ENCODE measurements around the gene NEURL4. TPM values are rescaled to one million over a fixed set of nuclear protein-coding genes. Genes with fewer than 3 reads are reported as not detected.

The NEURL4 gene
- total RNA-seq, 1 donor, result 19.4 TPM

DNA sequence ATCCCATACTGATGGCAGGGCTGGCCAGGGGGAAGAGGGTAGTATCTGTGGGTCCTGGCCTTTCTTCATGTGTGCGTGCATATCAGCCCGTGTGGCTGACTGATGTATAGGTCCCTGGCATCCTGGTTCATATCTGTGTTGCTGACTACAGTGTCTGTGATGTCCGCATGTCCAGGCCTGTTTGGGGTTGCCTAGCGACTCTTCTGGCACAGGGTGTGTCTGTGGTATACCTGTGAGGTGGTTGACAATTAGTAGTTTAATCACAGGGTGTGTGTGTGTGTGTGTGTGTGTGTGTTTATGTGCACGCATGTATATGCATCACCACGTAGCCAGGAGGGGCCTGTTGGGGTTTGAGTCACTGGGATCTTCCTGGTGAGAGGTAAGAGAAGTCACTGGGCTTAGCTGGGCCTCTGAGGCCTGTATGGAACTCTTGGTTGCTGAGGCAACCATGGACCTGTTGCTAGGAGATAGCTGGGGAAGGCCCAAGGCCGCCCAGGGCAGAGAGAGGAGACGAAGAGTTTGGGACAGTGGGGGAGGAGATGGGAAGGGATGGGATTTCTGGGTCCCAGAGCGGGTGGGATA lies 25.2 kb upstream of the NEURL4 start:
- peak; percentile 21 for DNase-seq (ENCODE audit: low read depth)
- no peak overlapping the region for H3K4me3 ChIP-seq (ENCODE audit: low read depth, low read length)
- TF ChIP-seq, protein P1, sequence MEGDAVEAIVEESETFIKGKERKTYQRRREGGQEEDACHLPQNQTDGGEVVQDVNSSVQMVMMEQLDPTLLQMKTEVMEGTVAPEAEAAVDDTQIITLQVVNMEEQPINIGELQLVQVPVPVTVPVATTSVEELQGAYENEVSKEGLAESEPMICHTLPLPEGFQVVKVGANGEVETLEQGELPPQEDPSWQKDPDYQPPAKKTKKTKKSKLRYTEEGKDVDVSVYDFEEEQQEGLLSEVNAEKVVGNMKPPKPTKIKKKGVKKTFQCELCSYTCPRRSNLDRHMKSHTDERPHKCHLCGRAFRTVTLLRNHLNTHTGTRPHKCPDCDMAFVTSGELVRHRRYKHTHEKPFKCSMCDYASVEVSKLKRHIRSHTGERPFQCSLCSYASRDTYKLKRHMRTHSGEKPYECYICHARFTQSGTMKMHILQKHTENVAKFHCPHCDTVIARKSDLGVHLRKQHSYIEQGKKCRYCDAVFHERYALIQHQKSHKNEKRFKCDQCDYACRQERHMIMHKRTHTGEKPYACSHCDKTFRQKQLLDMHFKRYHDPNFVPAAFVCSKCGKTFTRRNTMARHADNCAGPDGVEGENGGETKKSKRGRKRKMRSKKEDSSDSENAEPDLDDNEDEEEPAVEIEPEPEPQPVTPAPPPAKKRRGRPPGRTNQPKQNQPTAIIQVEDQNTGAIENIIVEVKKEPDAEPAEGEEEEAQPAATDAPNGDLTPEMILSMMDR (IDR thresholded peaks at IDR 0.05; ENCODE audit: insufficient read depth, low read depth, low read length), result no peak

DNA sequence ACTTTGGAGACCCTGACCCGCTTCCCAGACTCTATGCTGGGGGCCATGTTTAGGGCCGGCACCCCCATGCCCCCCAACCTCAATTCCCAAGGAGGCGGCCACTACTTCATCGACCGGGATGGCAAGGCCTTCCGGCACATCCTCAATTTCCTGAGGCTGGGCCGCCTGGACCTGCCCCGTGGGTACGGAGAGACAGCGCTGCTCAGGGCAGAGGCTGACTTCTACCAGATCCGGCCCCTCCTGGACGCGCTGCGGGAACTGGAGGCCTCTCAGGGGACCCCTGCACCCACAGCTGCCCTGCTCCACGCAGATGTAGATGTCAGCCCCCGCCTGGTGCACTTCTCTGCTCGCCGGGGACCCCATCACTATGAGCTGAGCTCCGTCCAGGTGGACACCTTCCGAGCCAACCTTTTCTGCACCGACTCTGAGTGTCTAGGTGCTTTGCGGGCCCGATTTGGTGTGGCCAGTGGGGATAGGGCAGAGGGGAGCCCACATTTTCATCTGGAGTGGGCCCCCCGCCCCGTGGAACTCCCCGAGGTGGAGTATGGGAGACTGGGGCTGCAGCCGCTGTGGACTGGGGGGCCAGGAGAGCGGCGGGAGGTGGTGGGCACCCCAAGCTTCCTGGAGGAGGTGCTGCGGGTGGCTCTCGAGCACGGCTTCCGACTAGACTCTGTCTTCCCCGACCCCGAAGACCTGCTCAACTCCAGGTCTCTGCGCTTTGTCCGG lies 23.9 kb upstream of the NEURL4 start:
- H3K4me3 ChIP-seq (ENCODE audit: low read depth, low read length), result peak overlapping the region; percentile 94
- no peak for DNase-seq (ENCODE audit: low read depth)
- TF ChIP-seq, protein P1 (IDR thresholded peaks at IDR 0.05; ENCODE audit: insufficient read depth, low read depth, low read length), result no peak

DNA sequence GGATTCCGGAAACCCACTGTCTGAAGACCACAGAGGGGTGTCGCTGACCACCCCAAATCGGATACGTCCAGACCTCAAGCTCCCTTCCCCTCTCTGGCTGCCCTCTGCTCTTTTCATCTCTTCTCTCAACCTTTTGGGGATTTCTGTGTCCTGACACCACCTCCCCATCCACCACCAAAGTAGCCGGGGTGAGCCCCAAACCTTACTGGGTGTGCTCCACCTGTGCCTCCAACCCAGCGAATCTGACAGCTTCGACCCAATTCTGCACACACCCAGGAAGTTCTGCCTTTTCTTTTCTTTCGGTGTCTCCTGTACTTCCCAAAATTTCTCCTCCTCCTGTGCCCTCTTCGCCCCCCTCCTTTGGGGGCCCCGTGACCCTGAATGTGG lies 23.4 kb upstream of the NEURL4 start:
- TF ChIP-seq, protein P1 (IDR thresholded peaks at IDR 0.05; ENCODE audit: insufficient read depth, low read depth, low read length), result no peak
- DNase-seq (ENCODE audit: low read depth), result no peak
- peak overlapping the region; percentile 94 for H3K4me3 ChIP-seq (ENCODE audit: low read depth, low read length)

DNA sequence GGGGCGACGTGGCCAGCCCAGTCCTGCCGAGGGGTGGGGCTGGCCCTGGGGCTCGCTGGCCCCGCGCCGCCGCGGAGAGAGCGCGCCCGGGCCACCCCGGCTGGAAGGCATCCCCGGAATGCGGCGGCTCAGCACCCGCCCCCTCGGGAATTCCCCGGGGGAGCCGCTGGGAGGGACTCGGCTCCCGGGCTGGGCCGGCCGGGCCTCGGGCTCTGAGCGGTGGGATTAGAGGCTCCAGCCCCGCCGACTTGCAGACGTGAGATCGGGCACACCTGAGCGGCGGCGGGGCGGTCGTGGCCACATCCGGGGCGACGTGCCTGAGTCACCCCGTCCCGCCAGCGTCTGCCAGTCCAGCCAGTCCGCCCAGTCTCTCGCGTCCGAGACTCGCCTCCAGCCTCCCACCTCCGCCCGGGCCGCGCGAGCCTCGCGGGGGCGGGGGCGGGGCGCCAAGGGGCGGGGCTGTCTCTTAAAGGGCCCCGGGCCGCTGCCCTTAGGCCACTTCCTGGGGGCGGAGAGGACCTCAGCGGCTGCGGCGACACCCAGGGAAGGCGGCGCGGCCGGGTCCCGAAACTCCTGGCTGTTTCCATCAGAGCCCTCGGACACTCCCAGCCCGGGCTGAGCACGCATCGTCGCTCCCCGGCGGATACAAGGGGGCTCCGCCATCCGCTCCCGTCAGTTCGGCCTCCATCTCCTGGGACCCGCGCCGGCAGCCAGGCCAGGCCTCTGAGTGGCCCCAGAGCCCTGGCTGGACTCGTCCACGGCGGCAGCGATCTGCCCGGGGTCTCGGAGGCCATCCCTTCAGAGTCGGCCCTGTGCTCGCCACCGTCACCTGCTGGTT lies 22.7 kb upstream of the NEURL4 start, which contains the start of gene KCTD11:
KCTD11 (plus strand) TSS at position 498 of the 838 bp plus-strand sequence.
- DNase-seq (ENCODE audit: low read depth), result peak; percentile 90
- TF ChIP-seq, protein P1 (IDR thresholded peaks at IDR 0.05; ENCODE audit: insufficient read depth, low read depth, low read length), result peak; percentile 47

DNA sequence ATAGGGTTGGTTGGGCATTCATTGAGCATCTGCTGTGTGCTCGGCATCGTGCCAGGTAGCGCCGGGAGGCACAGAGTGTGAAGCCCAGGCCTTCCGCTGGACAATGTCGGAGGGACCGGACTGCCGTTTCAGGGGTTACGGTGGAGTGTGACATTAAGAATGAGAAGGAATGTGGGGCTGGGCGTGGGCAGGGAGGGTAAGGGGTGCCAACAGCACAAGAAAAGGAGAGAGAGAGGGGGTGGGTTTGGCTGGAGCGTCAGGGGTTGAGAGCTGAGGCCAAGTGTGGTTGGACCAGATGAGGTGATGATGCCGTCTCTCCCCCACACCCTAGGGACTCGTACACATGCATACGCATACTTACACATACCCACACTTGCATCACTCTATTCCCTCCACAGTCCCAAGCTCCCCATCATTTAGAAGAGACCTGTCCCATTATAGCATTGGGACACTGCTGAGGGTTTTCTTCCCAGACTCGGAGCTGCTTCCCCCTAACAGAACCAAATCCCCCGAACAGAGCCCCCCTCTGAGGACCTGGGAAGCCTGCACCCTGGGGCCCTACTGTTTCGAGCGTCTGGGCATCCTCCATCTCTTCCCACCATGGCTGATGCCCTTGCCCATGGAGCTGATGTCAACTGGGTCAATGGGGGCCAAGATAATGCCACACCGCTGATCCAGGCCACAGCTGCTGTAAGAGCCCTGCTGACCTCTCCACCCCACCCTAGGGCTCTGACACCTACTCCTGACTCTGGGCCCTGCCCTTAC lies 19.5 kb upstream of the NEURL4 start:
- H3K4me3 ChIP-seq (ENCODE audit: low read depth, low read length), result no peak overlapping the region
- TF ChIP-seq, protein P1 (IDR thresholded peaks at IDR 0.05; ENCODE audit: insufficient read depth, low read depth, low read length), result no peak
- peak; percentile 19 for DNase-seq (ENCODE audit: low read depth)

More for the DNA sequence above, 22.7 kb upstream of the NEURL4 start, which contains the start of gene KCTD11:
- H3K4me3 ChIP-seq (ENCODE audit: low read depth, low read length), result peak within 1 kb of the TSS; percentile 94
